GM18870 (cell line): ENCODE measurements around the gene HMX1.

Experiments
- ATAC-seq: cut with Tn5 transposase; IDR thresholded peaks from one replicate; pipeline ENCODE4 v1.9.1; 2021; ENCODE audit warnings: moderate library complexity; ENCODE audit not compliant: unreplicated experiment

Gene HMX1

DNA sequence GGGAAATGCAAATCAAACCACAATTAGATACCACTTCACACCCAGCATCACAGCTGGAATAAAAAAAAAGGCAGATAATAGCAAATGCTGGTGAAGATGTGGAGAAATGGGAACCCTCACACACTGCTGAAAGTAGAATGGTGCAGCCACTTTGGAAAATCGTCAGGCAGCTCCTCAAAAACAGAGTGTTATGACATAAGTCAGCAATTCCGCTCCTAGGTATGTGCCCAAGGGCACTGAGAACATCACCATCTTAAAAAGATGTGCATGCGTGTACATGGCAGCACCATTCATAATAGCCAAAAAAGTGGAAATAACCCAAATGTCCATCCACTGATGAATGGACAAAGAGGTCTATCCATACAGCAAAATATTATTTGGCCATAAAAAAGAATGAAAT, 28.0 kb downstream of the HMX1 start:
- ATAC-seq, result no peak

DNA sequence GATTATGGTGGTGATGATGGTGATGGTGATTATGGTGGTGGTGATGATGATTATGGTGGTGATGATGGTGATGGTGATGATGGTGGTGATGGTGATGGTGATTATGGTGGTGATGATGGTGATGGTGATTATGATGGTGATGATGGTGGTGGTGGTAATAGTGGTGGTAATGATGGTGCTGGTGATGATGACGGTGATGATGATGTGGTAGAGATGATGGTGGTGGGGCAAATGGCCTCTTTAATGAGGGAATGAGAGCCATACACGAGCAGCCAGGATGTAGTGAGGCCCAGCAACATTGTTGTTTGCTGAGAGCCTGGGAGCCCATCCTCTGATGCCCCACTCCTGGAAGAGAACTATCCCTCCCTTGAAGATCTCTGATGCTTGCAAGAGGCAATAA, 29.0 kb downstream of the HMX1 start:
- no peak for ATAC-seq

DNA sequence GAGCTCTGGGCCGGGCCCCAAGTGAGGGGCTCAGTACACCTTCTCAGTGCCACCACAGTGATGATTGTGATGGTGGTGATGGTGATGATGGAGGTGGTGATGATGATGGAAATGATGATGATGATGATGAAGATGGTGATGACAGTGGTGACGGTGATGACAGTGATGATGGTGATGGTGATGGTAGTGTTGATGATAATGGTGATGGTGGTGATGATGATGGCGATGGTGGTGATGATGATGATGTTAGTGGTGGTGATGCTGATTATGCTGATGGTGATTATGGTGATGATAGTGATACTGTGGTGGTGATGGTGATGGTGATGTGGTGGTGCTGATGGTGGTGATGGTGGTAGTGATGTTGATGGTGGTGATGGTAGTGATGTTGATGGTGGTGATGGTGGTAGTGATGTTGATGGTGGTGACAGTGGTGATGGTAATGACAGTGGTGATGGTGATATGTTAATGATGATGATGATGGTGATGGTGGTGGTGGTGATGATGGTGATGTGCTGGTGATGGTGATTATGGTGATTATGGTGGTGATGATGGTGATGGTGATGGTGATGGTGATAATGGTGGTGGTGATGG, 29.9 kb downstream of the HMX1 start:
- ATAC-seq, result no peak

GRCh38 chr4:8840816-8841455, 30.7 kb downstream of the HMX1 start:
- no peak for ATAC-seq

DNA sequence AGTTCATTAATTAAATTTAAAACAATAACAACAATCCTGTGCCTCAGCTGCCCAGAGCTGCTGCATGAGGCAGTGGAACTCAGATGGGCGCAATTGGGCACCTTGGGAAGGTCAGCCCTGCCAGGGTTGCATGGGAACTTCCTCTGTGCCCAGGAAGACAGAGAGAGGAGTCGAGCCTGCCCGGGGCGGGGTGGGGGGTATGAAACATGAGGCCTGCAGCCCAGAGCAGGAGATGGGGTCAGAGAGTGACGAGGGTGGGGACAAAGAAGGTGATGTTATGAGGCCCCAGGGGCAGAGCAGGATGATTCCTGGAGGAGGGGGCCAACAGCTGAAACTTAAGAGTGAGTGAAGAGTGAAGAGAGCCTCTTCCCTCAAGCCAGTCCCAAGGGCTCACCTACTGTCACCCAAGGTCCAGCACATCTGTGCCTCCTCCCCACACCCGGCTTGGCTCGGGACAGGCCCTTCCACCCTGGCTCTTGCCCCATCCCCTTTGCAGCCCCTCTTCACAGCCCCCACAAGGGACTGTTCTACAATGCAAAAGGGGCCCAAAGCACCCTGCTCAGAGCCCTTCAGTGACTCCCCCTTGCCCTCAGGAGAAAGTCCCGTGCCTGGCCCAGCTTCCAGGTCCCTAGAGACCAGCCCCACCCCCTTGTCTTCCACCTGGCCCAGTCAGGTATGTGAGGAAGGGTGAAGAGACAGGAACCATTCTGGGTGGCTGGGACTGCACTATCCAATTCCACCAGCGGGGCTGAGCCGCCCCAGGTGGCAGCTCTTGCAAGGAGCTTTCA, 31.4 kb downstream of the HMX1 start:
- ATAC-seq, result no peak

GRCh38 chr4:8838961-8839431, 32.6 kb downstream of the HMX1 start:
- no peak for ATAC-seq

- ATAC-seq, result no peak
These were observed 33.2 kb downstream of the HMX1 start for GRCh38 chr4:8838296-8838960.

DNA sequence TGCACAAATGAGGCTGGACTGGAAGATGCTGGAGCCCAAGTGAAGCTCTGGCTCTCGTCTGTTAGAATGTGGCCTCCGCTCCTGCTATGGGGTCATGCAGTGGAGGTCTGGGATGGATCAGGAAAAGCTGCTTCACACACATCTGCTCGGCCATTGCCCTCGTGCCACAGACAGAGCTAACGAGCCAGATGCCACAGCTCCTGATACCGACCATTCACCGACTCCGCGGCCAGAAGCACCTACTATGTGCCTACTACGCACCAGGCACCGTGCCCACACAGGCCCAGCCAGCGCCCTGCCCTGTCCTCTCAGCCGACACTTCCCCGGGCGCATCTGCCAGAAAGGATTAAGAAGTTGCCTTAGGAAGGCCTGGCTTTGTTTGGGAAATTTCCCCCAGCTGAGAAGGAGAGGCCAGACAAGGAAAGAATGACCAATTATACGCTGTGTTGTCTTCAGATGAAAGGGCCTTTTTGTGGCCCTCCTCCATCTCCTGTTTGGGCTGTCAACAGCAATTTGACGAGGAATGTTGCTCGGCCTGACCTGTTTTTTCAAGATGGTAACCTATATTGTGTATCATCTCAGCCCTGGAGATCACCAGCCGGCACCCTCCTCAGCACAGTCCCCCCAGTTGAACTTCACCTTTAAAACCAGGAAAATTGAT, 34.3 kb downstream of the HMX1 start:
- no peak for ATAC-seq

- no peak for ATAC-seq
These were observed 34.9 kb downstream of the HMX1 start for GRCh38 chr4:8836664-8837171.

DNA sequence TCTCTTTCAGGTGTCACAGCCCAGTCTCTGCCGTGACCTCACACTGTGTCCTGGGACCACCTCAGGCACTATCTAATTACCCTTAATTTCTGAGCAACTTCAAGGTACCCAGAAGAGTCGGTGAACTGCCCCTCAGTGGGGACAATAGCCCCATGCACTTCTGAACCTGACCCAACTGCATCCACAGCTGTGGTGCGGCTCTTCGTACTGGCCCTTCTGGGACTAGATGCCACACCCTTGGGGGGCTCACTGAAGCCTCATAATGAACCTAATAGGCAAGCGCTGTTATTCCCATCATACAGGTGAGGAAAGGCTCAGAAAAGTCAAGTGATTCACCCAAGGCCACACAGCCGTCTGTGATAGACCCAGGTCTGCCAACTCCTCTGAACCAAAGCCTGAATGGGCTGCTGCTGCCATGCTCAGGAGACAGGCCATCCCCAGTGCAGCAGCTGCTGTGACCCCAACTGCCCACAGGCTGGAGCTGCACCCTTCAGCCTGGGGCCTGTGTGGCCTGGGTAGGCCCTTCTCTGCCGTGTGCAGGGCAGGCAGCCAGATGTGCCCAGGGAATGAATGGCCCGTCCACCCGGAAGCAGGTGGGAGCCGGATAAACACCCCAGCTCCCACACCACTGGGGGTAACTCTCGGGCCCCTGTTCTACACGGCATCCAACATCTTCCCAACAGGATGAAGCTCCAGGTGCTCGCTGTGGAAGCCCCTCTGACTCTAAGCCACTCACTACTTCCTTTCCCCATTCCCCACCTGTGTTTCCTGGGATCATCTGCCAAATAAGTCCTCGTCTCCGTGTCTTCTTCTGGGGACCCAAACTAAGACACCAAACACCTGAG, 35.9 kb downstream of the HMX1 start:
- ATAC-seq, result no peak

DNA sequence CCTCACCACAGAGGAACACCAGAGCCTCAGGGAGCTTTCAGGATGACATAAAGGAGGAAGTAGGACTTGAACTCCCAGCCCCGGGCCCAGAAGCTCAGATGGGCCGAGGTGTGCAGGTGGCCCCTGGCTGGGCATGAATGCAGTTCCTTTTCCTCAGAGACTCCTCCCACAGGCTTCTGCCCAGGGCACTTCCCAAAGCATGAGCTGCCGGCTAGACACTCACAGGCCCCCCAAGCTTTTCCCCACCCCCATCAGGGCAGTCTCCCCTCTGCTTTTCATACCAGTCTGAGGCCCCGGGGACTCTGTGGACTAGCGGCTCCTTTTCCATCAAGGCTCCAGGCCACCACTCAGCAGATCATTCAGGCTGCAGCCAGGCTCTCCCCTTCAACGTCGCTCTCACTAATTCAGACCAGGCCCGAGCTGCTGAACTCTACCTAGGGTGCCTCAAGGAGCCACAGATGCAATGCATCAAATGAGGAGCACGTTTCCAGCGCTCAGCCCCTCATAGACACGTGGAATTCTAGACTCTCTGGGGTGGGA, 36.9 kb downstream of the HMX1 start:
- no peak for ATAC-seq

- no peak for ATAC-seq
These were observed 39.3 kb downstream of the HMX1 start for GRCh38 chr4:8832113-8832915.

DNA sequence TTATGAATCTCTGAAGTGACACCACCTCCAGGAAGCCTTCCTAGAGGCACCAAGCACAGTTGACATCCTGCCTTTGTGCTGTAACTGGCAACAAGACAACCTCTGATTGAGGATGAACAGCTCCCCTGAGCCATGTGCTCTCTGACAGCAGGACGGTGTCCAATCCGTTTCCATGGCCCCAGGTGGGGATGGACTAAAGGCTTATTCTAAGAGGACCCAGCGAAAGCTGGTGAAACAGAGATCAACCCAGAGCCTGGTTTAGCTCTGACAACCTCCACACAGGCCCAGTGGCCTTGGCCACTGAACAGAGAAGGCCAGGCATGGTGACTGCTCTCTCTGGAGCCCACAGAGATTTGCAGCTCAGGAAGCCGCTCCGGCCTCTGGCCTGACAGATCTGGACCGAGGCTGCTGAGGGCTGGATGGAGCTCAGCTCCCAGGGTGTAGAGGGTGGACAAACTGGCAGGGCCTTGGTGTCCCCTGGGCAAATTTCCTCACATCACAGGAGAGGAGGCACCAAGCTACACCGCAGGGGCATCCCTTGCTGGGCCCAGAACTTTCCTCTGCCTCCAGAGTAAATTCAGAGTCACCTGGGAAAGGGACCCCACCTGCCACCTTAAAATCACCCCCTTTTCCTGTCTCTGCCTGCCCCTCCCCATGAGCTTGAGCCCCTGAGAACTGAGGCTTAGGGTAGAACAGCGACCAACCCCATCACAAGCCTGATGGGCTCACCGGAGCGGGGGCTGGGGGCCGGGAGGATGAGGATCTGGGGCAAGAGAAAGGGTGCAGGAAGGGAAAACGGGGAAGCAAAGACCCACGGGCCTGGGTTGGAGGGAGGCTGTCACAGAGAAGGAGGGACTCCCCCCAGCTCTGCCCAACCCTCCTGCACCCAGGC, 40.2 kb downstream of the HMX1 start:
- no peak for ATAC-seq

DNA sequence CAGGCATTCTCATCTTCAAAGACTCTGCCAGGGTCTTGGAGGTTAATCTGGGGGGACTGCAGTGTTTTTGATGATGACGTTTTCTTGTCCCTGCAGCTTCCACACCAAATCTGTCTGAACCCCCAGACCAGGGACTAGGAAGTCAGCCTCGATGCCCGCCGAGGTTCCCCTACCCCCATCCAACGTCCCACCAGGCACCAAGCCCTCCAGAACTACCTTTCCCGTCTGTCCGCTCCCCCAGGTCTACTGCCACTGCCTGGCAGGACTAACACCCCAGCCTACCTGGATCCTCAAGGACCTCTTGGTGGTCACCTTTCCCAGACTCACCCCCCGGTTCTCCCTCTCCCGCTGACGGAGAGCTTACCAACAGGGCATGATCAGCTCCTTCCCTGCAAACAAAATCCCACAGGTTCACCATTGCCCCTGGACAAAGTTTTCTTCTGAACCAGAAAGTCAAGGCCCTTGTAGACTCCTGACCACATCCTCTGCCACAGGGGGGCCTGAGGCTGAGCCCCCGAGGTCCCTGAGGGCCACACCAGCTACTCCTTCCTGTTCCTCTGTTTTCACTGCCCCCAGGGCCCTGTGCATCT, 40.9 kb downstream of the HMX1 start:
- ATAC-seq, result no peak

- no peak for ATAC-seq
These were observed 41.6 kb downstream of the HMX1 start for GRCh38 chr4:8830056-8830455.

GRCh38 chr4:8829584-8829983, 42.1 kb downstream of the HMX1 start:
- ATAC-seq, result no peak

GRCh38 chr4:8828869-8829268, 42.8 kb downstream of the HMX1 start:
- ATAC-seq, result no peak
